Osteocyte (in vitro differentiated cells): ENCODE data around the gene IL1RAP. TPM values are rescaled to one million over a fixed set of nuclear protein-coding genes. Genes with fewer than 3 reads are reported as not detected.
"Not testable (repeated sequence)": the region's sequence is repeated elsewhere in the genome, so short reads cannot be mapped to it uniquely, and the experiment has no call there.

ENCODE experiments used
- DNase-seq: peaks from one replicate; pipeline ENCODE4 v3.0.0; 2021; ENCODE audit warnings: mixed read lengths; ENCODE audit not compliant: unreplicated experiment; ENCODE audit errors: extremely low spot score
- H3K27ac Mint-ChIP-seq: one replicate; pipeline ENCODE4 v1.8.0; 2021; ENCODE audit warnings: mild to moderate bottlenecking, mixed read lengths; ENCODE audit not compliant: unreplicated experiment
- H3K27me3 Mint-ChIP-seq: one replicate; pipeline ENCODE4 v1.8.0; 2021; ENCODE audit warnings: mixed read lengths; ENCODE audit not compliant: unreplicated experiment
- H3K36me3 Mint-ChIP-seq: one replicate; pipeline ENCODE4 v1.8.0; 2021; ENCODE audit warnings: mixed read lengths; ENCODE audit not compliant: unreplicated experiment
- H3K4me1 Mint-ChIP-seq: one replicate; pipeline ENCODE4 v1.8.0; 2021; ENCODE audit warnings: mixed read lengths; ENCODE audit not compliant: unreplicated experiment
- H3K4me3 Mint-ChIP-seq: one replicate; pipeline ENCODE4 v1.8.0; 2021; ENCODE audit warnings: mild to moderate bottlenecking, moderate library complexity, mixed read lengths; ENCODE audit not compliant: unreplicated experiment
- H3K9me3 Mint-ChIP-seq: one replicate; pipeline ENCODE4 v1.8.0; 2021; ENCODE audit warnings: mixed read lengths; ENCODE audit not compliant: unreplicated experiment
- total RNA-seq: library from RNA; stranded (reverse); gene quantifications from 2 replicates; pipeline ENCODE4 v1.2.1, GENCODE V29; 2021
- TF ChIP-seq, protein P1 (sequence below): fragments of 200-600 bp; sonication (generic); IDR thresholded peaks from 2 replicates; pipeline ENCODE4 v1.5.0; 2021; ENCODE audit warnings: antibody characterized with exemption, mild to moderate bottlenecking, moderate library complexity

Gene IL1RAP
- total RNA-seq, 1 donor from 2014 or later, result 29.3 TPM

DNA sequence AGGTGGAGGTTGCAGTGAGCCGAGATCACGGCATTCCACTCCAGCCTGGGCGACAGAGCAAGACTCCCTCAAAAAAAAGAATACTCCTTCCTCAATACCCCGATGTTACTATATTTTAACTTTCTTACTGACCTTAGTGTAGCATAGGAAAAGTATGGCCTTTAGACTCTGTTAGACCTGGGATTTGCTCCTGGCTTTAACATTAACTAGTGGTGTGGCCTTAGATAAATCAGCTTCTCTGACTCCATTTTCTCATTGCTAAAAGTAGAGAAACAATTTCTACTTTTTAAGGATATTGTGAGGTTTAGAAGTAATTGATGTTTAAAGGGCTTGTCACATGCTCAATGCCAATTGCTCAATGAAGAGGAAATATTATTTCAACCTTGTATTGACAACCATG lies 7.6 kb upstream of the IL1RAP start:
- Mint-ChIP-seq H3K36me3 (no peaks in the 10 kb centered on the region), H3K9me3 (no peaks in the 10 kb centered on the region), H3K27me3 (no peaks in the 10 kb centered on the region), H3K27ac (no peak overlapping the region), H3K4me3 (no peak overlapping the region), H3K4me1 (no peaks in the 10 kb centered on the region)
- TF ChIP-seq, protein P1, sequence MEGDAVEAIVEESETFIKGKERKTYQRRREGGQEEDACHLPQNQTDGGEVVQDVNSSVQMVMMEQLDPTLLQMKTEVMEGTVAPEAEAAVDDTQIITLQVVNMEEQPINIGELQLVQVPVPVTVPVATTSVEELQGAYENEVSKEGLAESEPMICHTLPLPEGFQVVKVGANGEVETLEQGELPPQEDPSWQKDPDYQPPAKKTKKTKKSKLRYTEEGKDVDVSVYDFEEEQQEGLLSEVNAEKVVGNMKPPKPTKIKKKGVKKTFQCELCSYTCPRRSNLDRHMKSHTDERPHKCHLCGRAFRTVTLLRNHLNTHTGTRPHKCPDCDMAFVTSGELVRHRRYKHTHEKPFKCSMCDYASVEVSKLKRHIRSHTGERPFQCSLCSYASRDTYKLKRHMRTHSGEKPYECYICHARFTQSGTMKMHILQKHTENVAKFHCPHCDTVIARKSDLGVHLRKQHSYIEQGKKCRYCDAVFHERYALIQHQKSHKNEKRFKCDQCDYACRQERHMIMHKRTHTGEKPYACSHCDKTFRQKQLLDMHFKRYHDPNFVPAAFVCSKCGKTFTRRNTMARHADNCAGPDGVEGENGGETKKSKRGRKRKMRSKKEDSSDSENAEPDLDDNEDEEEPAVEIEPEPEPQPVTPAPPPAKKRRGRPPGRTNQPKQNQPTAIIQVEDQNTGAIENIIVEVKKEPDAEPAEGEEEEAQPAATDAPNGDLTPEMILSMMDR, result no peak
- DNase-seq, result no peak

DNA sequence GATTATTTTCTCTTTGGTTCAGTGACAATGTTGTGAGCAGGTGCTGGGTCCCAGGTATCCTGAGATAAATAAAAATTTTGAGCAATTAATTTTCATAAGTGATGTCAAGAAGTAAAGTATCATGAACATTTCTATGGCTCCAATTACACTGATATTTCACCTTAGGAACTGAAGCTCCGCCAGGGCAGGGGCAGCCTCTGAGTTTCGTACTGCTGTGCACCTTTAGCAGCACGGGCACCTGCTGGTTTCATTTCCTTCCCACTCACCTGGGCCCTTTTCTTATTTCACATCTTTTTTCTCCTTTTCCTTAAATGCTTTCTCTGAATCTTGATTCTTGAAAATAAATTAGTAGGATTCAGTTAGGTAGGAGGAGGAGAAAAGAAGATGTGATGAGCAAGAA lies 1.2 kb upstream of the IL1RAP start:
- Mint-ChIP-seq H3K36me3 (no peaks in the 10 kb centered on the region), H3K27me3 (no peaks in the 10 kb centered on the region), H3K4me1 (peaks cover 24% of the 10 kb centered on the region), H3K9me3 (no peaks in the 10 kb centered on the region), H3K4me3 (peak overlapping the region; percentile 90), H3K27ac (no peak overlapping the region)
- no peak for DNase-seq
- TF ChIP-seq, protein P1, result no peak

DNA sequence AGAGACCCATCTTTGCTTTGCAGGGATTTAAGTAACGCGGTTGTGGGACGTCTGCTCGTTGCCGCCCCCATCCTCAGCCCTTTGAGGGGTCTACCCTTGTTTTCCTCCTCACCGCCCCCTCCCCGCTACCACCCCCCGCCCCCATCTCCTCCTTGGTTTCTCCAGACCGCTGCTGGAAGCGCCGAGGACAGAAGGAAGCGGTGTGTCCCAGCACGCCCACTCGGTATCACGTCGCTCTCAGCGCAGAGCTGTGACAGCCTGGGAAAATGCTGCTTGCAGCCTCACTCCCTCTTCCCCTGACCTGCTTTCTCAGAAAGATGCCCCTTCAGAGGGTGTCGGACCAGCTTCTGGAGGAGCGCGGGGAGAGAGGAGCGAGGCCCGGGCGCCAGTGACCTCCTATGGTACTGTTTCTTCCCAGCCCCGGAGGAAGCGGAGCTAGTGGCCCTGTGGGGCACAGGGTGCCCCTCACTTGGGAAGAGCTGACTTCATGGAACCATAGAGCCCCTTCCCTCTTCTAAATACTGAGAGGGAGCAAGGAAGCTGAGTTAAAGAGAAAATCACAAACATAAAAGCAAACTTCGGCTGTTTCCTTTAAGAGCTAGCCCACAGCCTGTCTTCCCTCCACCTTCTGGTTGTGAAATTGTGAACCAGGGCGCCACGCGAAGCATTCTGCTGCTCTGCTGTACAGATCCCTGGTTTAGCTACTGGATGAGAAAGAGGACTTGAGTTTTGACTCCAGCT lies 698 bp downstream of the IL1RAP start:
- peaks cover 27% of the 10 kb centered on the region for H3K4me1 Mint-ChIP-seq
- H3K27me3 Mint-ChIP-seq, result no peaks in the 10 kb centered on the region
- TF ChIP-seq, protein P1, result no peak
- H3K4me3 Mint-ChIP-seq, result peak overlapping the region; percentile 90
- peaks cover 4% of the 10 kb centered on the region for H3K9me3 Mint-ChIP-seq
- peaks cover 10% of the 10 kb centered on the region for H3K36me3 Mint-ChIP-seq
- H3K27ac Mint-ChIP-seq, result peak overlapping the region; percentile 88
- no peak for DNase-seq

DNA sequence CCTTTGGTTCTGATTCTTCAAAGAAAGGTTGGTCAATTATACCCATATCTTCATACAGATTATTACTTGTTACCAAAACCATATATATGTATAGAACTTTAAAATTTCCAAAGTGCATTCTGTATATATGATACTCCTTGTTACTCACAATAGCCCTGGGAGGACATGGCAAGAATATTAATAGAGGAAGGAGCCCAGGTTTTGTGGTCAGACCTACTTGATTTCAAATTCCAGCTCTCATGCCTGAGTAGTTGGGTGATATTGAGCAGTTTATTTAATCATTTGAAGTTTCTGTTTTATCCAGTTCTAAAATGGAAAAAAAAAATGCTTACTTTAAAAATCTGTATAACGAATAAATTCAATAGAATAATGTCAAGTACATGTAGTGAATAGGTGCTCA lies 2.5 kb downstream of the IL1RAP start:
- Mint-ChIP-seq H3K27ac (no peak overlapping the region), H3K4me1 (peaks cover 27% of the 10 kb centered on the region), H3K36me3 (peaks cover 11% of the 10 kb centered on the region), H3K4me3 (peak overlapping the region; percentile 90), H3K9me3 (peaks cover 4% of the 10 kb centered on the region), H3K27me3 (no peaks in the 10 kb centered on the region)
- DNase-seq, result no peak
- TF ChIP-seq, protein P1, result no peak

DNA sequence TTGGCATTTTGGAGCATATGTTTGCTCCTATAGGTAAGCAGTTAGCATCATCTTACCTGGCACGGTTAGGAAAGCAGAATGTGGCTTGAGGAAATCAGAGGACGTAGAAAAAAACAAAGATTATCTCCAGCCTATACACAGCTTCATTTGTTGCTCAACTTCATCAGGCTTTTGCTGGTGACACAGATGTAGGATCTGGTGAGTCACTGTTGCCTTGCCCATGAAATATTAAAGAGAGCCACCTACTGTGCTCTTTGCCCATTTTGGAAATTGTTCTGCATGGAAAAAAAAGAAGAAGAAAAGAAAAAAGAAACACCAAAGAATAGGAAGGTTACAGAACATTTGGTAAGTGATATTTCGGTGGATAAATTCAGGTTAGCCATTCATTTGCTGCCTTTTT lies 3.8 kb downstream of the IL1RAP start:
- H3K27ac Mint-ChIP-seq, result no peak overlapping the region
- TF ChIP-seq, protein P1, result no peak
- DNase-seq, result no peak
- H3K4me1 Mint-ChIP-seq, result peaks cover 27% of the 10 kb centered on the region
- no peak overlapping the region for H3K4me3 Mint-ChIP-seq
- H3K27me3 Mint-ChIP-seq, result no peaks in the 10 kb centered on the region
- H3K9me3 Mint-ChIP-seq, result peaks cover 4% of the 10 kb centered on the region
- H3K36me3 Mint-ChIP-seq, result peaks cover 11% of the 10 kb centered on the region

DNA sequence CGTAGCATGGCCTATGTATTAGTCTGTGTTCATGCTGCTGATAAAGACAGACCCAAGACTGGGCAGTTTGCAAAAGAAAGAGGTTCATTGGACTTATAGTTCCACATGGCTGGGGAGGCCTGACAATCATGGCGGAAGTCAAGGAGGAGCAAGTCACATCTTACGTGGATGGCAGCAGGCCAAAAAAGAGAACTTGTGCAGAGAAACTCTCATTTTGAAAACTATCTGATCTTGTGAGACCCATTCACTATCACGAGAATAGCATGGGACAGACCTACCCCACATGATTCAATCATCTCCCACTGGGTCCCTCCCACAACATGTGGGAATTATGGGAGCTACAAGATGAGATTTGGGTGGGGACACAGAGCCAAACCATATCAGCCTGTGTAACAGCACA lies 4.6 kb downstream of the IL1RAP start:
- H3K4me1 Mint-ChIP-seq, result peaks cover 31% of the 10 kb centered on the region
- not testable (repeated sequence) for DNase-seq, H3K27me3 Mint-ChIP-seq, H3K4me3 Mint-ChIP-seq, H3K27ac Mint-ChIP-seq, H3K9me3 Mint-ChIP-seq
- H3K36me3 Mint-ChIP-seq, result peaks cover 13% of the 10 kb centered on the region
